Inflammatory macrophage treated with lipopolysaccharide for 1 hour (primary cell): ENCODE data around the gene EGFR.

Experiments used
- DNase-seq, 2 donors: peaks; one replicate each; pipeline ENCODE4 v3.0.0-alpha.2; 2020 to 2022

EGFR gene

GRCh38 chr7:55043691-55044370 is 25.0 kb downstream of the EGFR start:
- no peak for DNase-seq

GRCh38 chr7:55044371-55044717 is 25.5 kb downstream of the EGFR start:
- no peak for DNase-seq

GRCh38 chr7:55044791-55045190 is 26.0 kb downstream of the EGFR start:
- DNase-seq = no peak

- DNase-seq = no peak
Measured at GRCh38 chr7:55046582-55047342, 27.9 kb downstream of the EGFR start.

- DNase-seq = no peak
Measured at GRCh38 chr7:55048221-55048859, 29.5 kb downstream of the EGFR start.

GRCh38 chr7:55050281-55050680 is 31.5 kb downstream of the EGFR start:
- no peak for DNase-seq

- no peak for DNase-seq
Measured at GRCh38 chr7:55052081-55052480, 33.3 kb downstream of the EGFR start.

GRCh38 chr7:55052741-55053427 is 34.1 kb downstream of the EGFR start:
- DNase-seq = no peak

GRCh38 chr7:55053651-55054571 is 35.1 kb downstream of the EGFR start:
- DNase-seq = no peak

GRCh38 chr7:55054758-55055157 is 35.9 kb downstream of the EGFR start:
- no peak for DNase-seq

GRCh38 chr7:55055479-55055878 is 36.7 kb downstream of the EGFR start:
- no peak for DNase-seq

GRCh38 chr7:55056068-55056467 is 37.3 kb downstream of the EGFR start:
- no peak for DNase-seq

GRCh38 chr7:55056577-55057480 is 38.0 kb downstream of the EGFR start:
- DNase-seq = no peak

- no peak for DNase-seq
Measured at GRCh38 chr7:55058314-55058713, 39.5 kb downstream of the EGFR start.

- no peak for DNase-seq
Measured at GRCh38 chr7:55059021-55059420, 40.2 kb downstream of the EGFR start.

- no peak for DNase-seq
Measured at GRCh38 chr7:55060085-55060484, 41.3 kb downstream of the EGFR start.

GRCh38 chr7:55060636-55061022 is 41.8 kb downstream of the EGFR start:
- DNase-seq = no peak

- no peak for DNase-seq
Measured at GRCh38 chr7:55061726-55062499, 43.1 kb downstream of the EGFR start.

GRCh38 chr7:55063061-55063460 is 44.2 kb downstream of the EGFR start:
- DNase-seq = no peak

GRCh38 chr7:55063633-55064032 is 44.8 kb downstream of the EGFR start:
- DNase-seq = no peak

- no peak for DNase-seq
Measured at GRCh38 chr7:55065079-55065478, 46.3 kb downstream of the EGFR start.
